ENCODE measurements around the gene NPAS3. TPM values are rescaled to one million over a fixed set of nuclear protein-coding genes. Genes with fewer than 3 reads are reported as not detected.

NPAS3 gene
- total RNA-seq, 2 experiments from 2014 or later: not detected

DNA sequence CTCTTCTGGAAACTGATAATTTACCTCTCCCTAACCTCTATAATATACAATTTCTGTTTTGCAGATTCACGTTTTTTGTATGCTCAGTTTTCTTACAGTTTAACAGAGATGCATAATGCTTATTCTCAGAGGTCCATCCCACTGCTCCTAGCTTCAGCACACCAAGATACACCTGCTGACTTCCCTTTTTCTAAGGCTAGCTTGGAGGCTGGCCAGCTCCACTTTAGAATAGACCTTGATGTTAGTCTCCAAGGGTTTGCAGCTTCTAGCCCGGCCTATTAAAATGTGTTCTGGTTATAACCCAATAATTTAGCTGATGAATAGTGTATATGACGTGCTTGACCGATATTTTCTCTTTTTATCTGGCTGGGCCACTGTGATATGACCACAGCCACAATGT, 751.0 kb downstream of the NPAS3 start:
- no peak overlapping the region for H2AFZ ChIP-seq (ENCODE audit: low read length)

DNA sequence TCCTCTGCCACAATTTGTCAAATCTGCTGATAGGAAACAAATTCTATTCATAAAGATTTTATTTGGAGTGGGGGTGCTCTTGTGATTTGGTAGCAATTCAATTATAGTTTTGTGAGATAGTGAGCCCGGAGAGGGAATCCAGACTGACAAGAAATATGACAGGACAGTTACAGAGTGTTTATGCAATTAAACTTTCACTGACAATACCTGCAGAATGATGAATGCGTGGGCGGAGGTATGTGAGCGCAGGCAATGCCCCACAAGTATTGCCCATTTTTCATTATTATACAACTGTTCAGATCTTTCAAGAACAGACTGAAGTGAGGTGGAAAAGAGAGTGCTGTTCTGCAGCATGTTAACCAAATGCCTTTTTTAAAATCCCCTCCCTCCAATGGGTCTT, 753.2 kb downstream of the NPAS3 start:
- Histone ChIP-seq H3K9me2 (ENCODE audit: insufficient read depth, low read length) (no peaks in the 10 kb centered on the region), H3K27ac (ENCODE audit: low read depth, low read length, poor library complexity, severe bottlenecking) (no peak overlapping the region), H3K4me2 (ENCODE audit: low read length) (no peak overlapping the region), H3K79me2 (ENCODE audit: insufficient read depth, low read depth, low read length) (no peaks in the 10 kb centered on the region), H3K9me3 (ENCODE audit: low read length) (no peaks in the 10 kb centered on the region), H3K4me1 (ENCODE audit: insufficient read depth, low read length, poor library complexity, severe bottlenecking) (no peaks in the 10 kb centered on the region), H3K4me3 (ENCODE audit: low read depth, low read length, poor library complexity, severe bottlenecking) (no peak overlapping the region), H2AFZ (ENCODE audit: low read length) (no peak overlapping the region), H4K20me1 (ENCODE audit: insufficient read depth, low read length) (no peaks in the 10 kb centered on the region), H3K36me3 (ENCODE audit: insufficient read depth, low read length) (no peaks in the 10 kb centered on the region)
- no peak for TF ChIP-seq EZH2phosphoT487 (IDR thresholded peaks at IDR 0.05; ENCODE audit: borderline replicate concordance, low read depth, low read length)
- TF ChIP-seq, protein P1, sequence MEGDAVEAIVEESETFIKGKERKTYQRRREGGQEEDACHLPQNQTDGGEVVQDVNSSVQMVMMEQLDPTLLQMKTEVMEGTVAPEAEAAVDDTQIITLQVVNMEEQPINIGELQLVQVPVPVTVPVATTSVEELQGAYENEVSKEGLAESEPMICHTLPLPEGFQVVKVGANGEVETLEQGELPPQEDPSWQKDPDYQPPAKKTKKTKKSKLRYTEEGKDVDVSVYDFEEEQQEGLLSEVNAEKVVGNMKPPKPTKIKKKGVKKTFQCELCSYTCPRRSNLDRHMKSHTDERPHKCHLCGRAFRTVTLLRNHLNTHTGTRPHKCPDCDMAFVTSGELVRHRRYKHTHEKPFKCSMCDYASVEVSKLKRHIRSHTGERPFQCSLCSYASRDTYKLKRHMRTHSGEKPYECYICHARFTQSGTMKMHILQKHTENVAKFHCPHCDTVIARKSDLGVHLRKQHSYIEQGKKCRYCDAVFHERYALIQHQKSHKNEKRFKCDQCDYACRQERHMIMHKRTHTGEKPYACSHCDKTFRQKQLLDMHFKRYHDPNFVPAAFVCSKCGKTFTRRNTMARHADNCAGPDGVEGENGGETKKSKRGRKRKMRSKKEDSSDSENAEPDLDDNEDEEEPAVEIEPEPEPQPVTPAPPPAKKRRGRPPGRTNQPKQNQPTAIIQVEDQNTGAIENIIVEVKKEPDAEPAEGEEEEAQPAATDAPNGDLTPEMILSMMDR (conservative IDR thresholded peaks at IDR 0.05; ENCODE audit: low read length): no peak
- CTCF ChIA-PET (ENCODE audit: unreplicated experiment): no interaction called here
- intact Hi-C loops (cut with micrococcal nuclease; ENCODE audit: unreplicated experiment): no loop called here
- DNase-seq (ENCODE audit: low spot score): no peak
- no TSS peak for BruUV-seq (replicated peaks)
- POLR2A ChIA-PET: interaction anchor here (1.1 kb wide), 1 partner anchor 9 kb away, joined by 3 read pairs; no protein-coding TSS in a partner anchor

More for the DNA sequence above, 751.0 kb downstream of the NPAS3 start:
- no peaks in the 10 kb centered on the region for H4K20me1 ChIP-seq (ENCODE audit: insufficient read depth, low read length)
- ChIA-PET POLR2A (interaction anchor here (0.7 kb wide), 1 partner anchor 63 kb away, joined by 3 read pairs; no protein-coding TSS in a partner anchor), CTCF (ENCODE audit: unreplicated experiment) (no interaction called here)
- BruUV-seq (replicated peaks): no TSS peak
- H3K27ac ChIP-seq (ENCODE audit: low read depth, low read length, poor library complexity, severe bottlenecking): no peak overlapping the region
- no peaks in the 10 kb centered on the region for H3K79me2 ChIP-seq (ENCODE audit: insufficient read depth, low read depth, low read length)
- H3K36me3 ChIP-seq (ENCODE audit: insufficient read depth, low read length): no peaks in the 10 kb centered on the region
- TF ChIP-seq, protein P1 (conservative IDR thresholded peaks at IDR 0.05; ENCODE audit: low read length): no peak
- TF ChIP-seq EZH2phosphoT487 (IDR thresholded peaks at IDR 0.05; ENCODE audit: borderline replicate concordance, low read depth, low read length): no peak
- intact Hi-C loops (cut with micrococcal nuclease; ENCODE audit: unreplicated experiment): no loop called here
- no peaks in the 10 kb centered on the region for H3K9me2 ChIP-seq (ENCODE audit: insufficient read depth, low read length)
- no peak overlapping the region for H3K4me3 ChIP-seq (ENCODE audit: low read depth, low read length, poor library complexity, severe bottlenecking)
- no peaks in the 10 kb centered on the region for H3K9me3 ChIP-seq (ENCODE audit: low read length)
- no peak for DNase-seq (ENCODE audit: low spot score)
- no peaks in the 10 kb centered on the region for H3K4me1 ChIP-seq (ENCODE audit: insufficient read depth, low read length, poor library complexity, severe bottlenecking)
- H3K4me2 ChIP-seq (ENCODE audit: low read length): no peak overlapping the region

DNA sequence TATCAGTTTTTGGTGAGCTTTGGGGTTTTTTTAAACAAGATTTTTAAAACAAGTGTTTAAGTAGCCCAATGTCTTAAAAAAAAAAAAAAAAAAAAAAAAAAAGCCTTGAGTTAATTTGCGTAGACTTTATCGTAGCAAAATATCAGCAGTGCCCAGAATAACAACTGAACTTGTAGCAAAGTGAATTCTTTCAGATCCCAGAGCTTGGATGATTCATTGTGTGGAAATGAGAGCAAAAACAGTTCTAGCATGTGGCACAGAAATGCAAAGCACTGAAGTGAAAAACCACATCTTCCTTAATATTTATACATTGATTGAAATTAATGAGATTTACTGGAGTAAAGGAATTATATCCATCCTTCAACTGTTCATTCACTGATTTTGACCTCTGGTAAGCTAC, 754.1 kb downstream of the NPAS3 start:
- Histone ChIP-seq H3K9me3 (ENCODE audit: low read length) (no peaks in the 10 kb centered on the region), H2AFZ (ENCODE audit: low read length) (no peak overlapping the region), H3K4me1 (ENCODE audit: insufficient read depth, low read length, poor library complexity, severe bottlenecking) (no peaks in the 10 kb centered on the region), H3K4me2 (ENCODE audit: low read length) (no peak overlapping the region), H3K36me3 (ENCODE audit: insufficient read depth, low read length) (no peaks in the 10 kb centered on the region), H3K27ac (ENCODE audit: low read depth, low read length, poor library complexity, severe bottlenecking) (no peak overlapping the region), H4K20me1 (ENCODE audit: insufficient read depth, low read length) (no peaks in the 10 kb centered on the region), H3K4me3 (ENCODE audit: low read depth, low read length, poor library complexity, severe bottlenecking) (no peak overlapping the region), H3K79me2 (ENCODE audit: insufficient read depth, low read depth, low read length) (no peaks in the 10 kb centered on the region), H3K9me2 (ENCODE audit: insufficient read depth, low read length) (no peaks in the 10 kb centered on the region)
- ChIA-PET POLR2A (interaction anchor here (0.6 kb wide), 1 partner anchor 159 kb away, joined by 3 read pairs; no protein-coding TSS in a partner anchor), CTCF (ENCODE audit: unreplicated experiment) (no interaction called here)
- intact Hi-C loops (cut with micrococcal nuclease; ENCODE audit: unreplicated experiment): no loop called here
- no TSS peak for BruUV-seq (replicated peaks)
- TF ChIP-seq EZH2phosphoT487 (IDR thresholded peaks at IDR 0.05; ENCODE audit: borderline replicate concordance, low read depth, low read length): no peak
- TF ChIP-seq, protein P1 (conservative IDR thresholded peaks at IDR 0.05; ENCODE audit: low read length): no peak
- DNase-seq (ENCODE audit: low spot score): no peak
